H1 (cell line): ENCODE data around the gene SNX20. TPM values are rescaled to one million over a fixed set of nuclear protein-coding genes. Genes with fewer than 3 reads are reported as not detected.

Source experiments
- CTCF ChIA-PET: fragments of 300-600 bp; sonication (Branson Sonifier 250); formaldehyde crosslinking; loops from one replicate; lab custom pipeline; 2021; ENCODE audit not compliant: partially characterized antibody; lab: Charles Lee
- POLR2A ChIA-PET: fragments of 300-600 bp; sonication (Branson Sonifier 250); formaldehyde crosslinking; loops from one replicate; lab custom pipeline; 2021; ENCODE audit warnings: inconsistent platforms; ENCODE audit not compliant: partially characterized antibody; lab: Charles Lee
- DNase-seq, 2 experiments: peaks; one replicate each; pipeline versions ENCODE4 v3.0.0 to v3.0.0-alpha.2; 2010 to 2022; ENCODE audit warnings: low spot score in 2 of 2, low read depth in 1 of 2, mixed read lengths in 1 of 2
- FAIRE-seq: peaks from 2 replicates; lab custom pipeline; 2011; peaks lifted over from hg19 to GRCh38; lab: Jason Lieb, UNC
- H2AFZ ChIP-seq: 2 replicates; pipeline ENCODE4 v1.8.1; 2012; ENCODE audit warnings: low read length, inconsistent platforms
- H2AK5ac ChIP-seq: 2 replicates; pipeline ENCODE4 v1.6.1; 2013; ENCODE audit warnings: low read depth, low read length
- H2BK120ac ChIP-seq: replicated peaks from 2 replicates; pipeline ENCODE3; 2013; ENCODE audit warnings: low read depth, low read length, inconsistent platforms
- H2BK12ac ChIP-seq: 2 replicates; pipeline ENCODE4 v1.6.1; 2013; ENCODE audit warnings: low read depth, low read length
- H2BK15ac ChIP-seq: 2 replicates; pipeline ENCODE4 v1.6.1; 2013; ENCODE audit warnings: low read length
- H2BK20ac ChIP-seq: 2 replicates; pipeline ENCODE4 v1.6.1; 2013; ENCODE audit warnings: low read length
- H2BK5ac ChIP-seq: 2 replicates; pipeline ENCODE4 v1.6.1; 2013; ENCODE audit warnings: low read depth, low read length
- H3K14ac ChIP-seq: 2 replicates; pipeline ENCODE4 v1.6.1; 2013; ENCODE audit warnings: inconsistent platforms; ENCODE audit not compliant: insufficient read length
- H3K18ac ChIP-seq: 2 replicates; pipeline ENCODE4 v1.6.1; 2013; ENCODE audit warnings: low read length; ENCODE audit errors: extremely low read depth
- H3K23ac ChIP-seq: 2 replicates; pipeline ENCODE4 v1.6.1; 2013; ENCODE audit warnings: inconsistent platforms; ENCODE audit not compliant: insufficient read length
- H3K23me2 ChIP-seq: 2 replicates; pipeline ENCODE4 v1.6.1; 2013; ENCODE audit warnings: low read depth, low read length
- H3K27ac ChIP-seq: 2 replicates; pipeline ENCODE4 v1.6.1; 2011; ENCODE audit warnings: low read depth, low read length, inconsistent platforms
- H3K27me3 ChIP-seq, 4 experiments: replicated peaks in 1 of 4; 1 replicate in 1 of 4; 2 replicates in 3 of 4; pipeline versions ENCODE4 v1.6.1 to v1.8.1; 2011 to 2013; ENCODE audit warnings: low read length in 3 of 4, mild to moderate bottlenecking in 3 of 4, inconsistent platforms in 2 of 4, mixed read lengths in 2 of 4, moderate library complexity in 1 of 4; ENCODE audit not compliant: control insufficient read depth in 3 of 4, insufficient read depth in 3 of 4; ENCODE audit errors: extremely low read depth in 1 of 4
- H3K36me3 ChIP-seq, 4 experiments: 2 replicates each; pipeline versions ENCODE4 v1.6.1 to v1.8.1; 2011 to 2013; ENCODE audit warnings: mild to moderate bottlenecking in 4 of 4, low read length in 3 of 4, moderate library complexity in 2 of 4, control low read depth in 1 of 4, inconsistent platforms in 1 of 4; ENCODE audit not compliant: insufficient read depth in 4 of 4, control insufficient read depth in 2 of 4
- H3K4ac ChIP-seq: replicated peaks from 2 replicates; pipeline ENCODE3; 2013; ENCODE audit warnings: low read length, low read depth, mixed read lengths, inconsistent platforms; ENCODE audit not compliant: insufficient read length
- H3K4me1 ChIP-seq, 4 experiments: replicated peaks in 1 of 4; 1 replicate in 1 of 4; 2 replicates in 3 of 4; pipeline versions ENCODE4 v1.6.1 to v1.8.1; 2011 to 2013; ENCODE audit warnings: low read length in 3 of 4, inconsistent platforms in 2 of 4, mixed read lengths in 1 of 4; ENCODE audit not compliant: insufficient read depth in 4 of 4, control insufficient read depth in 3 of 4
- H3K4me2 ChIP-seq, 2 experiments: 2 replicates each; pipeline versions ENCODE4 v1.6.1 to v1.8.1; 2011 to 2013; ENCODE audit warnings: low read depth in 2 of 2, low read length in 2 of 2, control low read depth in 1 of 2, inconsistent platforms in 1 of 2, mild to moderate bottlenecking in 1 of 2; ENCODE audit not compliant: insufficient read depth in 1 of 2
- H3K4me3 ChIP-seq, 4 experiments: fragments of 200-600, 300-600 bp in 1 of 4; sonication (generic), shearing (Covaris generic), sonication (Bioruptor Twin) in 1 of 4; 2 replicates each; pipeline versions ENCODE4 v1.5.1 to v1.8.1; 2011 to 2016; ENCODE audit warnings: low read length in 4 of 4, low read depth in 3 of 4, control low read depth in 2 of 4, inconsistent platforms in 2 of 4, mild to moderate bottlenecking in 2 of 4, mixed read lengths in 1 of 4, moderate library complexity in 1 of 4; ENCODE audit not compliant: insufficient read depth in 2 of 4; ENCODE audit errors: extremely low read depth in 1 of 4
- H3K56ac ChIP-seq: replicated peaks from 2 replicates; pipeline ENCODE3; 2013; ENCODE audit warnings: low read depth, mild to moderate bottlenecking, mixed read lengths, low read length, inconsistent platforms; ENCODE audit not compliant: insufficient read length
- H3K79me1 ChIP-seq: 2 replicates; pipeline ENCODE4 v1.6.1; 2013; ENCODE audit warnings: low read depth, low read length, control low read depth
- H3K79me2 ChIP-seq, 2 experiments: 2 replicates each; pipeline versions ENCODE4 v1.6.1 to v1.8.1; 2012 to 2013; ENCODE audit warnings: low read length in 2 of 2, mild to moderate bottlenecking in 2 of 2, inconsistent platforms in 1 of 2; ENCODE audit not compliant: insufficient read depth in 2 of 2, control insufficient read depth in 1 of 2
- H3K9ac ChIP-seq, 4 experiments: replicated peaks in 1 of 4; 1 replicate in 1 of 4; 2 replicates in 3 of 4; pipeline versions ENCODE4 v1.6.1 to v1.8.1; 2011 to 2013; ENCODE audit warnings: low read depth in 3 of 4, low read length in 3 of 4, control low read depth in 2 of 4, mild to moderate bottlenecking in 2 of 4, moderate library complexity in 2 of 4, inconsistent platforms in 1 of 4; ENCODE audit errors: extremely low read depth in 1 of 4
- H3K9me3 ChIP-seq, 2 experiments: 2 replicates each; pipeline versions ENCODE4 v1.6.1 to v1.8.1; 2012 to 2013; ENCODE audit warnings: mild to moderate bottlenecking in 2 of 2, moderate library complexity in 2 of 2, control low read depth in 1 of 2, inconsistent platforms in 1 of 2, low read depth in 1 of 2, low read length in 1 of 2, mixed read lengths in 1 of 2; ENCODE audit not compliant: insufficient read depth in 2 of 2
- H4K20me1 ChIP-seq, 2 experiments: replicated peaks in 1 of 2; 2 replicates each; pipeline versions ENCODE3 to v1.8.1; 2011 to 2013; ENCODE audit warnings: inconsistent platforms in 2 of 2, low read length in 2 of 2, mild to moderate bottlenecking in 1 of 2; ENCODE audit not compliant: insufficient read depth in 2 of 2, control insufficient read depth in 1 of 2
- H4K5ac ChIP-seq: 2 replicates; pipeline ENCODE4 v1.6.1; 2013; ENCODE audit warnings: low read length, low read depth, mixed read lengths, inconsistent platforms; ENCODE audit not compliant: insufficient read length
- H4K8ac ChIP-seq: 2 replicates; pipeline ENCODE4 v1.8.0; 2013; ENCODE audit warnings: mild to moderate bottlenecking, moderate library complexity, low read length, inconsistent platforms; ENCODE audit not compliant: insufficient read depth; ENCODE audit errors: extremely low read depth
- H4K91ac ChIP-seq: replicated peaks from 2 replicates; pipeline ENCODE3; 2013; ENCODE audit warnings: low read length, mixed read lengths, inconsistent platforms; ENCODE audit not compliant: insufficient read length
- SRF ChIP-seq: IDR thresholded peaks from 2 replicates; pipeline ENCODE4 v1.6.1; 2011; ENCODE audit warnings: mild to moderate bottlenecking, low read depth, low read length, moderate library complexity
- WGBS, 2 experiments: shearing (Covaris generic) in 1 of 2; methylation state at CpG; one replicate each; pipeline versions ENCODE4 v1.1.6 to v1.1.7; 2013 to 2015; ENCODE audit warnings: low lambda C conversion rate in 2 of 2, mixed read lengths in 2 of 2, inconsistent platforms in 1 of 2, low coverage in 1 of 2, missing lambda C conversion rate in 1 of 2; ENCODE audit not compliant: insufficient replicate concordance in 2 of 2, insufficient coverage in 1 of 2, insufficient read length in 1 of 2; ENCODE audit errors: extremely low coverage in 1 of 2, missing lambda C conversion rate in 1 of 2; 5-methylcytosine and 5-hydroxymethylcytosine counted together
- polyA plus RNA-seq, 7 experiments: library from polyadenylated mRNA; depleted of rRNA in 3 of 7; stranded (reverse) in 5 of 7; unstranded in 2 of 7; fragments of >200 nt in 5 of 7; fragments of 200-250 nt in 2 of 7; gene quantifications; 1 replicate in 5 of 7; 2 replicates in 1 of 7; 4 replicates in 1 of 7; pipeline versions ENCODE4 v1.2.1 to v1.2.3, GENCODE V29; 2011 to 2013; ENCODE audit warnings: missing spikeins in 2 of 7, mixed read lengths in 2 of 7
- total RNA-seq: library from RNA; stranded (reverse); fragmentation: NEBNext Ultra II Directional; extraction: Animal tissue kit (Norgen Biotek cat#: 25700); gene quantifications from 2 replicates; pipeline ENCODE4 v1.2.1, GENCODE V29; 2021

Gene SNX20
- total and polyA plus RNA-seq, 2 of the 8 experiments (the other 6 are each of a cell fraction or from before 2014, with no cell fraction given), result not detected

GRCh38 chr16:50702725-50703124 is 21.6 kb upstream of the SNX20 start:
- Histone ChIP-seq H3K27me3 (no peaks in the 10 kb centered on the region), H2BK20ac (no peak overlapping the region), H4K8ac (no peak overlapping the region), H3K4ac (no peak overlapping the region), H2AFZ (no peak overlapping the region), H3K4me1 (no peaks in the 10 kb centered on the region), H3K4me3 (no peak overlapping the region), H2BK120ac (no peak overlapping the region), H3K27ac (no peak overlapping the region), H2BK15ac (no peak overlapping the region), H3K79me1 (no peaks in the 10 kb centered on the region), H3K23me2 (no peaks in the 10 kb centered on the region), H4K91ac (no peak overlapping the region), H3K18ac (no peak overlapping the region), H3K79me2 (no peaks in the 10 kb centered on the region), H4K5ac (no peak overlapping the region), H3K36me3 (no peaks in the 10 kb centered on the region), H3K9me3 (peaks cover 7 to 19% of the 10 kb centered on the region in 2 experiments), H3K4me2 (no peak overlapping the region), H4K20me1 (no peaks in the 10 kb centered on the region), H2AK5ac (no peak overlapping the region), H2BK12ac (no peak overlapping the region), H2BK5ac (no peak overlapping the region), H3K9ac (no peak overlapping the region), H3K23ac (no peak overlapping the region), H3K14ac (no peak overlapping the region), H3K56ac (no peak overlapping the region)
- no peak for TF ChIP-seq SRF
- ChIA-PET POLR2A (no interaction called here), CTCF (interaction anchor here (1.2 to 2.3 kb wide), 4 partner anchors 24 to 103 kb away, joined by 4 to 9 read pairs (median 5); no protein-coding TSS in a partner anchor)
- 92% methylated on average over 3 of the region's 3 CpGs; no CpG with 5 or more reads in 1 of the 2 experiments for WGBS, 2 experiments
- no peak for FAIRE-seq
- no peak for DNase-seq
